WI38 (cell line): ENCODE data around the gene SLC17A9.

Experiments
- H3K4me3 ChIP-seq: 2 replicates; pipeline ENCODE4 v1.5.1; 2011; ENCODE audit warnings: low read depth, mild to moderate bottlenecking, control low read depth, low read length
- CTCF ChIP-seq: IDR thresholded peaks from 2 replicates; pipeline ENCODE4 v1.5.1; 2012; ENCODE audit warnings: low read depth, mild to moderate bottlenecking, control low read depth, low read length

Gene SLC17A9

GRCh38 chr20:62952373-62952967, at the start of gene SLC17A9:
SLC17A9 (plus strand) TSS chr20:62952709; CDS start chr20:62952831, 122 bp downstream.
- no peak for TF ChIP-seq CTCF
- H3K4me3 ChIP-seq = no peak within 1 kb of the TSS

- H3K4me3 ChIP-seq = no peak overlapping the region
- no peak for TF ChIP-seq CTCF
Measured at GRCh38 chr20:62902926-62903615, 49.4 kb upstream of the SLC17A9 start.

GRCh38 chr20:62905536-62906117, 46.9 kb upstream of the SLC17A9 start:
- TF ChIP-seq CTCF = no peak
- H3K4me3 ChIP-seq = no peak overlapping the region

- TF ChIP-seq CTCF = no peak
Measured at GRCh38 chr20:62906209-62906608, 46.3 kb upstream of the SLC17A9 start.

GRCh38 chr20:62906647-62907375, 45.7 kb upstream of the SLC17A9 start:
- TF ChIP-seq CTCF = no peak
- H3K4me3 ChIP-seq = no peak overlapping the region

More at GRCh38 chr20:62906209-62906608, 46.3 kb upstream of the SLC17A9 start:
- no peak overlapping the region for H3K4me3 ChIP-seq

GRCh38 chr20:62907384-62908317, 44.9 kb upstream of the SLC17A9 start:
- no peak overlapping the region for H3K4me3 ChIP-seq
- no peak; the same call in 1 of the 2 replicates for TF ChIP-seq CTCF
